ENCODE measurements around the gene TEAD1.

Gene TEAD1

DNA sequence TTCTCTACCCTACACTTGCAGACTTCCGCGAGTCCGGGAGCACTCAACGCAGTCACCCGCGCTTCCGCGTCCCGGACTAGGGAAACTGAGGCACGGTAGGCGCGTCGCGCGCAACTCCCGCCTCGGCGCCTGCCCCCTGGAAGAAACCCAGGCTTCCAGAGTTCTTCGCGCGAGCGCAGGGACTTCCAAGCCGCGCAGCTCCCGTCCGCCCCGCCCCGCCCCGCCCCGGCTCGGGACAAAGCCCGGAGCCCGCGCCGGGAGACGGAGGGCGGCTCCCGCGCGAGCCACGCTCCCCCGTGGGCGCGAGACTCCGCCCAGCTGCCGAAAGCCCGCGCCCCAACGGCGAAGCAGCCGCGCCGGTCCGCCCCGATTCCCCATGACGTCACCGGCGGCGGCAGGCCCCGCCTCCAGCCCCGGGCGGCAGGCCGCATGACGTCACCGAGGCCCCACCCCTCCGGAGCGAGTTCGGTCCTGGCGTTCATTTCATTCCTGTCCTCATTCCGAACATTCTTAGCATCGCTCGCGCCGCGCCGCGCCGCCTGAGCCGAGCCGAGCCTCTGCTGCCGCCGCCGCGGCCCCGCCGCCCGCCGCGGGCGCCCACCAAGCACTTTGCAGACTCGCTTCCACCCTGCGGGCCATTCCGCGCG, at the start of gene TEAD1:
TSS of gene TEAD1 (plus strand) at position 498 of the 647 bp plus-strand sequence.
- Histone ChIP-seq H3K9ac (ENCODE audit: low read length) (peak within 1 kb of the TSS; percentile 90), H3K4me3 (ENCODE audit: low read depth in 1 of 2, low read length in 2 of 2) (peak within 1 kb of the TSS; percentile 80 to 92), H3K36me3 (ENCODE audit: insufficient read depth, low read length) (no peaks in the 10 kb centered on the region), H3K9me3 (ENCODE audit: low read length) (no peaks in the 10 kb centered on the region), H3K4me1 (ENCODE audit: insufficient read depth, low read length) (peaks cover 25% of the 10 kb centered on the region), H3K27me3 (ENCODE audit: control insufficient read depth in 1 of 2, insufficient read depth in 2 of 2, low read length in 2 of 2) (no peaks in the 10 kb centered on the region), H3K27ac (ENCODE audit: low read depth, low read length) (peak within 1 kb of the TSS; percentile 95)

DNA sequence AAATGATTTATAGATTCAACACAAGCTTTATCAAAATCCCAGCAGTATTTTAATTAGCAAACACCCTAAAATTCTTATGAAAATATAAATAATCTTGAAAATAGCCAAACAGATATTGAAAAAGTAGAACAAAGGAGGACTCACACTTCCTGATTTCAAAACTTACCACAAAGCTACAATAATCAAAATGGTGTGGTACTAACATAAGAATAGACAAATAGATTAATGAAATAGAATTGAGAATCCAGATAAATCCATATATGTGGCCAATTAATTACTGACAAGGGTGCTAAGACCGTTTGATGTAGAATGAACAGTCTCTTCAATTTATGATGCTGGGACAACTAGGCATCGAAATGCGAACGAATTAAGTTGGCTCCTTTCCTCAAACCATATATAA, 49.6 kb upstream of the TEAD1 start:
- Histone ChIP-seq H3K4me1 (ENCODE audit: insufficient read depth, low read length) (no peaks in the 10 kb centered on the region), H3K4me3 (ENCODE audit: low read depth in 1 of 2, low read length in 2 of 2) (no peak overlapping the region), H3K36me3 (ENCODE audit: insufficient read depth, low read length) (no peaks in the 10 kb centered on the region), H3K9me3 (ENCODE audit: low read length) (no peaks in the 10 kb centered on the region), H3K27me3 (ENCODE audit: control insufficient read depth in 1 of 2, insufficient read depth in 2 of 2, low read length in 2 of 2) (no peaks in the 10 kb centered on the region), H3K9ac (ENCODE audit: low read length) (no peak overlapping the region), H3K27ac (ENCODE audit: low read depth, low read length) (no peak overlapping the region)

GRCh38 chr11:12625438-12626071, 48.7 kb upstream of the TEAD1 start:
- no peak overlapping the region for H3K27ac ChIP-seq (ENCODE audit: low read depth, low read length)
- no peaks in the 10 kb centered on the region for H3K27me3 ChIP-seq (ENCODE audit: control insufficient read depth in 1 of 2, insufficient read depth in 2 of 2, low read length in 2 of 2)
- H3K9me3 ChIP-seq (ENCODE audit: low read length): no peaks in the 10 kb centered on the region

DNA sequence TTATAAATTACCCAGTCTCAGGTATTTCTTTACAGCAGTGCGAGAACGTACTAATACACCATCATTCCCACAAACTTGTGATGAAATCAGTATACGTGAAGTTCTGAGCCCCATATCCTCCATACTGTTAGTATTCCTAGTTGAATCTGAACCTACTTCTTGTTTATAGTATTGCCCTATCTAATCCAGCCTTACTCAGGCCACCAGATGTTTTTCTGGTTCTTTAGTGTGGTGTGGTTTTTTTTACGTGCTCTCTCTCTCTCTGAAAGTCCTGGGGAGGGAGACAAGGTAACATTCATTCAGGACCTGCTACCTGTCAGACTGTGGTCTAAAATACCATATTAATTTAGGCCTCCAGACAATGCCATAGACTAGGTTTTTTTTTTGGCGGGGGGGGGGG, 47.6 kb upstream of the TEAD1 start:
- H3K4me1 ChIP-seq (ENCODE audit: insufficient read depth, low read length): no peaks in the 10 kb centered on the region
- no peaks in the 10 kb centered on the region for H3K9me3 ChIP-seq (ENCODE audit: low read length)
- H3K27me3 ChIP-seq (ENCODE audit: control insufficient read depth in 1 of 2, insufficient read depth in 2 of 2, low read length in 2 of 2): no peaks in the 10 kb centered on the region
- H3K36me3 ChIP-seq (ENCODE audit: insufficient read depth, low read length): no peaks in the 10 kb centered on the region
- H3K27ac ChIP-seq (ENCODE audit: low read depth, low read length): no peak overlapping the region
- no peak overlapping the region for H3K9ac ChIP-seq (ENCODE audit: low read length)
- no peak overlapping the region for H3K4me3 ChIP-seq (ENCODE audit: low read depth in 1 of 2, low read length in 2 of 2)

More at GRCh38 chr11:12625438-12626071, 48.7 kb upstream of the TEAD1 start:
- H3K4me1 ChIP-seq (ENCODE audit: insufficient read depth, low read length): no peaks in the 10 kb centered on the region
- no peak overlapping the region for H3K4me3 ChIP-seq (ENCODE audit: low read depth in 1 of 2, low read length in 2 of 2)
- H3K36me3 ChIP-seq (ENCODE audit: insufficient read depth, low read length): no peaks in the 10 kb centered on the region
- no peak overlapping the region for H3K9ac ChIP-seq (ENCODE audit: low read length)

- Histone ChIP-seq H3K9ac (ENCODE audit: low read length) (no peak overlapping the region), H3K9me3 (ENCODE audit: low read length) (no peaks in the 10 kb centered on the region), H3K4me3 (ENCODE audit: low read depth in 1 of 2, low read length in 2 of 2) (no peak overlapping the region), H3K4me1 (ENCODE audit: insufficient read depth, low read length) (no peaks in the 10 kb centered on the region), H3K27ac (ENCODE audit: low read depth, low read length) (no peak overlapping the region), H3K27me3 (ENCODE audit: control insufficient read depth in 1 of 2, insufficient read depth in 2 of 2, low read length in 2 of 2) (no peaks in the 10 kb centered on the region), H3K36me3 (ENCODE audit: insufficient read depth, low read length) (no peaks in the 10 kb centered on the region)
Measured at GRCh38 chr11:12628314-12628713, 45.9 kb upstream of the TEAD1 start.

DNA sequence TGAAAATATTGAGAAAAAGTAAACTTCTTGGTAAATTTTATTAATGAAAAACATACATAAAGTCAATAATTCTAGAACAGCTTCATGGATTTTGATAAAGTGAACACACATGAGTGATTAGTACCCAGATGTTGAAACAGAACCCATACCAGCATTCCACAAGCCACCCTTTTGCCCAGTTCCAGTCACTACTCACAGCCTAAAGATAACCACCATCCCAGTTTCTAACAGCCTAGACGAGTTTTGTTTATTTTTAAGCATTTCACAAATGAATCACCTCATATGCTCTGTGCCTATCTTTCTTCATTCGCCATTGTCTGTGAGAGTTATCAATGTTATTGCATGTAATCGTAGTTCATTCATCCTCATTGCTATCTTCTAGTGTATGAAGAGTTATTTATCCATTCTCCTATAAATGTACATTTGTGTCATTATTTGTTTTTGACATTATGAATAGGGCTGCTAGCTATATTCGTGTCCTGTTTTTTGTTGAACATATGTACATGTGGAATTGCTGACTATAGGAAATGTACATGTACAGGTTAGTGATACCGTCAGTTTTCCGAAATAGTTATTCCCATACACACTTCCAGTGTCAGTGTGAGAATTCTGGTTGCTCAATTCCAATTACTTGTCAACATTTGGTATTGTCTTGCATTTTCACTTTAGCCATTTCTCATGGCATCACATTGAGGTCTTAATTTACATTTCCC, 44.5 kb upstream of the TEAD1 start:
- H3K9ac ChIP-seq (ENCODE audit: low read length): no peak overlapping the region
- no peaks in the 10 kb centered on the region for H3K27me3 ChIP-seq (ENCODE audit: control insufficient read depth in 1 of 2, insufficient read depth in 2 of 2, low read length in 2 of 2)
- no peak overlapping the region for H3K4me3 ChIP-seq (ENCODE audit: low read depth in 1 of 2, low read length in 2 of 2)
- no peak overlapping the region for H3K27ac ChIP-seq (ENCODE audit: low read depth, low read length)
- H3K4me1 ChIP-seq (ENCODE audit: insufficient read depth, low read length): no peaks in the 10 kb centered on the region
- H3K9me3 ChIP-seq (ENCODE audit: low read length): no peaks in the 10 kb centered on the region
- no peaks in the 10 kb centered on the region for H3K36me3 ChIP-seq (ENCODE audit: insufficient read depth, low read length)

- Histone ChIP-seq H3K9me3 (ENCODE audit: low read length) (no peaks in the 10 kb centered on the region), H3K9ac (ENCODE audit: low read length) (no peak overlapping the region), H3K36me3 (ENCODE audit: insufficient read depth, low read length) (no peaks in the 10 kb centered on the region)
Measured at GRCh38 chr11:12631651-12632050, 42.6 kb upstream of the TEAD1 start.

GRCh38 chr11:12634329-12634728, 39.9 kb upstream of the TEAD1 start:
- Histone ChIP-seq H3K36me3 (ENCODE audit: insufficient read depth, low read length) (no peaks in the 10 kb centered on the region), H3K27me3 (ENCODE audit: control insufficient read depth in 1 of 2, insufficient read depth in 2 of 2, low read length in 2 of 2) (no peaks in the 10 kb centered on the region), H3K4me3 (ENCODE audit: low read depth in 1 of 2, low read length in 2 of 2) (no peak overlapping the region), H3K9ac (ENCODE audit: low read length) (no peak overlapping the region), H3K27ac (ENCODE audit: low read depth, low read length) (no peak overlapping the region), H3K9me3 (ENCODE audit: low read length) (no peaks in the 10 kb centered on the region), H3K4me1 (ENCODE audit: insufficient read depth, low read length) (no peaks in the 10 kb centered on the region)

More at GRCh38 chr11:12631651-12632050, 42.6 kb upstream of the TEAD1 start:
- Histone ChIP-seq H3K27ac (ENCODE audit: low read depth, low read length) (no peak overlapping the region), H3K4me3 (ENCODE audit: low read depth in 1 of 2, low read length in 2 of 2) (no peak overlapping the region), H3K27me3 (ENCODE audit: control insufficient read depth in 1 of 2, insufficient read depth in 2 of 2, low read length in 2 of 2) (no peaks in the 10 kb centered on the region), H3K4me1 (ENCODE audit: insufficient read depth, low read length) (no peaks in the 10 kb centered on the region)

GRCh38 chr11:12636871-12637410, 37.3 kb upstream of the TEAD1 start:
- Histone ChIP-seq H3K36me3 (ENCODE audit: insufficient read depth, low read length) (no peaks in the 10 kb centered on the region), H3K9me3 (ENCODE audit: low read length) (no peaks in the 10 kb centered on the region), H3K9ac (ENCODE audit: low read length) (no peak overlapping the region), H3K4me1 (ENCODE audit: insufficient read depth, low read length) (peaks cover 2% of the 10 kb centered on the region), H3K27me3 (ENCODE audit: control insufficient read depth in 1 of 2, insufficient read depth in 2 of 2, low read length in 2 of 2) (no peaks in the 10 kb centered on the region), H3K4me3 (ENCODE audit: low read depth in 1 of 2, low read length in 2 of 2) (no peak overlapping the region), H3K27ac (ENCODE audit: low read depth, low read length) (no peak overlapping the region)

- Histone ChIP-seq H3K9ac (ENCODE audit: low read length) (no peak overlapping the region), H3K27me3 (ENCODE audit: control insufficient read depth in 1 of 2, insufficient read depth in 2 of 2, low read length in 2 of 2) (no peaks in the 10 kb centered on the region), H3K9me3 (ENCODE audit: low read length) (no peaks in the 10 kb centered on the region), H3K27ac (ENCODE audit: low read depth, low read length) (no peak overlapping the region), H3K4me3 (ENCODE audit: low read depth in 1 of 2, low read length in 2 of 2) (no peak overlapping the region), H3K36me3 (ENCODE audit: insufficient read depth, low read length) (no peaks in the 10 kb centered on the region), H3K4me1 (ENCODE audit: insufficient read depth, low read length) (peaks cover 4% of the 10 kb centered on the region)
Measured at GRCh38 chr11:12639388-12639787, 34.8 kb upstream of the TEAD1 start.

GRCh38 chr11:12640355-12640754, 33.9 kb upstream of the TEAD1 start:
- Histone ChIP-seq H3K4me3 (ENCODE audit: low read depth in 1 of 2, low read length in 2 of 2) (no peak overlapping the region), H3K9me3 (ENCODE audit: low read length) (no peaks in the 10 kb centered on the region), H3K4me1 (ENCODE audit: insufficient read depth, low read length) (peaks cover 4% of the 10 kb centered on the region), H3K36me3 (ENCODE audit: insufficient read depth, low read length) (no peaks in the 10 kb centered on the region), H3K9ac (ENCODE audit: low read length) (no peak overlapping the region), H3K27me3 (ENCODE audit: control insufficient read depth in 1 of 2, insufficient read depth in 2 of 2, low read length in 2 of 2) (no peaks in the 10 kb centered on the region), H3K27ac (ENCODE audit: low read depth, low read length) (no peak overlapping the region)
